Occipital lobe (tissue), 2 donors: ENCODE measurements around the gene EPHB1. TPM values are rescaled to one million over a fixed set of nuclear protein-coding genes. Genes with fewer than 3 reads are reported as not detected.
"Not testable (repeated sequence)": the region's sequence is repeated elsewhere in the genome, so short reads cannot be mapped to it uniquely, and the experiment has no call there.

Source experiments
- DNase-seq: peaks from one replicate; lab custom pipeline; 2025; lab: John Stamatoyannopoulos, UW
- total RNA-seq: library from RNA; depleted of rRNA; stranded (reverse); fragments of >200 nt; gene quantifications from one replicate; pipeline ENCODE4 v1.2.3, GENCODE V29; 2014

The EPHB1 gene
- total RNA-seq, 1 donor from 2014 or later = 20.1 TPM

GRCh38 chr3:134998158-134998557 is 203.1 kb downstream of the EPHB1 start:
- no peak for DNase-seq

- DNase-seq = no peak
Measured at GRCh38 chr3:134998855-134999254, 203.8 kb downstream of the EPHB1 start.

- no peak for DNase-seq
Measured at GRCh38 chr3:135000465-135000864, 205.4 kb downstream of the EPHB1 start.

- not testable (repeated sequence) for DNase-seq
Measured at GRCh38 chr3:135005616-135006015, 210.6 kb downstream of the EPHB1 start.

- DNase-seq = no peak
Measured at GRCh38 chr3:135007607-135008006, 212.5 kb downstream of the EPHB1 start.

GRCh38 chr3:135008326-135008725 is 213.3 kb downstream of the EPHB1 start:
- DNase-seq = no peak

GRCh38 chr3:135009014-135009413 is 214.0 kb downstream of the EPHB1 start:
- DNase-seq = no peak

- DNase-seq = peak; percentile 6
Measured at GRCh38 chr3:135012101-135012500, 217.0 kb downstream of the EPHB1 start.

GRCh38 chr3:135013206-135013605 is 218.1 kb downstream of the EPHB1 start:
- DNase-seq = no peak

- DNase-seq = no peak
Measured at GRCh38 chr3:135014566-135014965, 219.5 kb downstream of the EPHB1 start.

GRCh38 chr3:135017003-135017893 is 222.2 kb downstream of the EPHB1 start:
- DNase-seq = no peak

GRCh38 chr3:135018149-135018923 is 223.3 kb downstream of the EPHB1 start:
- DNase-seq = no peak

GRCh38 chr3:135020181-135020580 is 225.1 kb downstream of the EPHB1 start:
- DNase-seq = no peak

GRCh38 chr3:135023996-135024658 is 229.1 kb downstream of the EPHB1 start:
- no peak for DNase-seq

- DNase-seq = not testable (repeated sequence)
Measured at GRCh38 chr3:135030768-135031615, 235.9 kb downstream of the EPHB1 start.

- no peak for DNase-seq
Measured at GRCh38 chr3:135033737-135034136, 238.7 kb downstream of the EPHB1 start.

GRCh38 chr3:135034291-135034768 is 239.3 kb downstream of the EPHB1 start:
- DNase-seq = no peak

GRCh38 chr3:135034891-135035440 is 239.9 kb downstream of the EPHB1 start:
- no peak for DNase-seq

- no peak for DNase-seq
Measured at GRCh38 chr3:135038186-135038585, 243.1 kb downstream of the EPHB1 start.

- not testable (repeated sequence) for DNase-seq
Measured at GRCh38 chr3:135039536-135039935, 244.5 kb downstream of the EPHB1 start.
